HG03442 (cell line): ENCODE measurements around the gene STK32C.

Experiments used
- ATAC-seq: cut with Tn5 transposase; IDR thresholded peaks from one replicate; pipeline ENCODE4 v1.9.1; 2021; ENCODE audit warnings: mild to moderate bottlenecking, moderate library complexity; ENCODE audit not compliant: unreplicated experiment

Gene STK32C

GRCh38 chr10:132189016-132189415 lies 118.7 kb downstream of the STK32C start:
- no peak for ATAC-seq

- no peak for ATAC-seq
These were observed 119.4 kb downstream of the STK32C start for GRCh38 chr10:132188331-132188730.

- ATAC-seq = no peak
These were observed 120.2 kb downstream of the STK32C start for GRCh38 chr10:132187430-132188138.

- no peak for ATAC-seq
These were observed 121.0 kb downstream of the STK32C start, which contains the start of gene DPYSL4 for GRCh38 chr10:132186488-132187429. TSS of gene DPYSL4 (plus strand) at chr10:132186948. CDS start at chr10:132187064, 116 bp downstream.

- ATAC-seq = no peak
These were observed 121.9 kb downstream of the STK32C start for GRCh38 chr10:132185601-132186487.

GRCh38 chr10:132184816-132185593 lies 122.7 kb downstream of the STK32C start:
- ATAC-seq = no peak

- no peak for ATAC-seq
These were observed 124.7 kb downstream of the STK32C start for GRCh38 chr10:132183046-132183445.

- no peak for ATAC-seq
These were observed 125.2 kb downstream of the STK32C start for GRCh38 chr10:132182591-132182990.

GRCh38 chr10:132181691-132182425 lies 125.9 kb downstream of the STK32C start:
- ATAC-seq = no peak

- no peak for ATAC-seq
These were observed 127.0 kb downstream of the STK32C start for GRCh38 chr10:132180736-132181135.

- no peak for ATAC-seq
These were observed 128.0 kb downstream of the STK32C start for GRCh38 chr10:132179551-132180392.

GRCh38 chr10:132178672-132179545 lies 128.8 kb downstream of the STK32C start:
- no peak for ATAC-seq

GRCh38 chr10:132178046-132178445 lies 129.7 kb downstream of the STK32C start:
- ATAC-seq = no peak

GRCh38 chr10:132176623-132177500 lies 130.9 kb downstream of the STK32C start:
- no peak for ATAC-seq

- no peak for ATAC-seq
These were observed 131.7 kb downstream of the STK32C start for GRCh38 chr10:132175907-132176581.

- ATAC-seq = no peak
These were observed 132.3 kb downstream of the STK32C start for GRCh38 chr10:132175408-132175807.
